HG03045 (cell line): Measurements from ENCODE around the gene ARRDC3.
"Not testable (repeated sequence)": the region's sequence is repeated elsewhere in the genome, so short reads cannot be mapped to it uniquely, and the experiment has no call there.

Experiments
- ATAC-seq: cut with Tn5 transposase; IDR thresholded peaks from one replicate; pipeline ENCODE4 v1.9.1; 2021; ENCODE audit warnings: mild to moderate bottlenecking, moderate library complexity; ENCODE audit not compliant: unreplicated experiment

The ARRDC3 gene

GRCh38 chr5:91361790-91362189, 21.3 kb downstream of the ARRDC3 start:
- ATAC-seq: no peak

DNA sequence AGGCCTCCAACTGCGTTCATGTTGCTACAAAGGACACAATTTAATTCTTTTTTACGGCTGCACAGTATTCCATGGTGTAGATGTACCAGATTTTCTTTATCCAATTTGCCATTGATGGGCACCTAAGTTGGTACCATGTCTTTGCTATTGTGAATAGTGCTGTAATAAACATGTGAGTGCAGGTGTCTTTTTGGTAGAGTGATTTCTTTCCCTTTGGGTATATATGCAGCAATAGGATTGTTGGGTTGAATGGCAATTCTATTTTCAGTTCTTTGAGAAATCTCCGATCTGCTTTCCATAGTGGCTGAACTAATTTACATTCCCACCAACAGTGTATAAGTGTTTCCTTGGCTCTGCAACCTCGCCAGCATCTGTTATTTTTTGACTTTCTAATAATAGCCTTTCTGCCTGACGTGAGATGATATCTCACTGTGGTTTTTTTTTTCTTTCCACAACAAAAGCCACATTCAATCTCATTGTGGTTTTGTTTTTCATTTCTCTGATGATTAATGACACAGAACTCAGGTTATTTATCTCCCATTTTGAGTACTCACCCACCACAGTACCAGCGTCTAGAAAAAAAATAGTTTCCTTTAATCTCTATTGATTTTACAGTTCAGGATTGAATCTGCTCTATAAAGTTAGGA, 21.9 kb downstream of the ARRDC3 start:
- ATAC-seq: peak; percentile 72

DNA sequence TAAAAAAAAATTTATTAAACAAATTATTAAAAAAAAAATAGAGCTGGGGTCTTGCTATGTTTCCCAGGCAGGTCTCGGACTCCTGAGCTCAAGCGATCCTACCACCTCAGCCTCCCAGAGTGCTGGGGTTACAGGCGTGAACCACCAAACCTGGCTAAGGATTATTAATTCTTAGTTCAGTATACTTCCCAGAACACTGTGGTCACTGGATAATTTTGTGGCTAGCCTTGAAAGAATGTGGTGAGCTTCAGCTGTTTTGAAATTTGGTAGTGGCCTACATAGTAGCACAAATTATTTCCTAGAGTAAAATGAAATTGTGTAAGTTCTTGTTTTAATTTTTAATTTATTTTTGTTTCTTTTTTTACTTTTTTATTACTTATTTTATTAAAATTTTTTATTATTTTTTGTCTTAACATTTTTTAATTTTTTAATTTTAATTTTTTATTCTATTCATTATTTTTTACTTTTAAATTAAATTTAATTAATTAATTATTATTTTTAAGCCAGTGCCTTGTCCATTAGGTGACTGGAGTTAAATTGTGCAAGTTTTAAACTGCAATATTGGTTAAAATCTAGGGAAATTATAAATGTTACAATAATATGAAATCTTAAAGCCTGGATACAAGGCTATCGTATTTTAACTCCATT, 23.0 kb downstream of the ARRDC3 start:
- no peak for ATAC-seq

GRCh38 chr5:91357806-91358205, 25.3 kb downstream of the ARRDC3 start:
- ATAC-seq: no peak

DNA sequence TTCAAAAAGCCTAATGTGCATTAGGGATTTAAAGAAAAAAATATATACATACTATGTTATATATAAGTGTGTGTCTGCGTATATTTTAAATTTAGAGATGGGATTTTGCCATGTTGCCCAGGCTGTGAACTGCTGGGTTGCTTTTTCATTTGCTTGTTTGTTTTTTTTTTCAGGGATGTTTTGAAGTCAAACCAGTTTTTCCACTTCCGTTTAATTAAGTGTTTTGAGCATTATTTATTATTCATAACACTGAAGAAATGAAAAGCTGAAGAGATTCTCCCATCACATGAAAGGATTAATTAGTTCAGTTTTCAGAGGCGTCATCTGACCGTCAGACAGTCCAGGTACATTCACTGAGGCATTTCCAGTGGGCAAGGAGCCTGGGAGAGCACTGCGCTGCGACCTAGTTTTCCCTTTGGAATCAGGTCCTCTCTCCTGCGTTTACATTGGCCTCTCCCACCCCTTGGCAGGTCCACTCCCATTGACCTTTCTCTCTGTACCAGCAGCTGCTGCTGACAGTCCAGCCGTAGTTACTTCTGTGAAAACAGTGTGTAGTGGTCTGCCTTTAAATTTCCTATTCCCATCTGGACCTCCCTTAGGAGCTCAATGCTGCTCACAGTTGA, 26.0 kb downstream of the ARRDC3 start:
- no peak for ATAC-seq

GRCh38 chr5:91354867-91355266, 28.2 kb downstream of the ARRDC3 start:
- ATAC-seq: not testable (repeated sequence)

GRCh38 chr5:91352831-91353695, 30.1 kb downstream of the ARRDC3 start:
- ATAC-seq: no peak

DNA sequence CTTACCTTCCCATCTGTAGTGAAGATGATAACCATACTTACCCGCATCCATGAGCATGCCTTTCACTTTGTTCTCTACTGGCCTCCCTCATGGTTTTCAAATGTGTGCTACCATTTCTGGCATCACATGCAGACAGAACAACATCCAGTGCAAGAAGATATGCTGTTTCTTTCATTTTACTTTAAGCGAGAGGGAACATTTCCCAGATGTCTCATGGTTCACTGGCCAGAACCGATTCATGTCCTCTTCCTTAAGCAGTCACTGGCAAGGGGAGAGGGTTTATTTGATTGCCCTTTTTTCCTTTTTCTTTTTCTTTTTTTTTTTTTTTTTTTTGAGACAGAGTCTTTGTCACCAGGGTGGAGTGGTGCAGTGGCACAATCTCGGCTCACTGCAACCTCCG, 37.7 kb downstream of the ARRDC3 start:
- ATAC-seq: no peak

DNA sequence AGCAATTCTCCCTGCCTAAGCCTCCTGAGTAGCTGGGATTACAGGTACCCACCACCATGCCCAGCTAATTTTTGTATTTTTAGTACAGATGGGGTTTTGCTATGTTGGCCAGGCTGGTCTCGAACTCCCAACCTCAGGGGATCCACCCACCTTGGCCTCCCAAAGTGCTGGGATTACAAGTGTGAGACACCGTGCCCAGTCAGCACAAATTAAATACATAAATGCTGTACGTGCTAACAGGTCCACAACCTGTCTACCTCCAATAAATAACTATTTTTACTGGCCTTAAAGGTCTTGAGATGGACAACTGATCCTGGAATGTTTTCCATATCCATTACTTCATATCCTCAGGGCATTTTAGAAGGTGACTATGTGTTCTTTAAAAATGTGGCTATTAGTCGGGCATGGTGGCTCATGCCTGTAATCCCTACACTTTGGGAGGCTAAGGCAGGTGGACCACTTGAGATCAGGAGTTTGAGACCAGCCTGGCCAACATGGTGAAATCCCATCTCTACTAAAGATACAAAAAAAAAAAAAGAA, 38.4 kb downstream of the ARRDC3 start:
- ATAC-seq: not testable (repeated sequence)

- ATAC-seq: no peak
Measured at GRCh38 chr5:91343916-91344315, 39.2 kb downstream of the ARRDC3 start.

GRCh38 chr5:91342931-91343330, 40.2 kb downstream of the ARRDC3 start:
- ATAC-seq: not testable (repeated sequence)

GRCh38 chr5:91341154-91341553, 42.0 kb downstream of the ARRDC3 start:
- no peak for ATAC-seq

DNA sequence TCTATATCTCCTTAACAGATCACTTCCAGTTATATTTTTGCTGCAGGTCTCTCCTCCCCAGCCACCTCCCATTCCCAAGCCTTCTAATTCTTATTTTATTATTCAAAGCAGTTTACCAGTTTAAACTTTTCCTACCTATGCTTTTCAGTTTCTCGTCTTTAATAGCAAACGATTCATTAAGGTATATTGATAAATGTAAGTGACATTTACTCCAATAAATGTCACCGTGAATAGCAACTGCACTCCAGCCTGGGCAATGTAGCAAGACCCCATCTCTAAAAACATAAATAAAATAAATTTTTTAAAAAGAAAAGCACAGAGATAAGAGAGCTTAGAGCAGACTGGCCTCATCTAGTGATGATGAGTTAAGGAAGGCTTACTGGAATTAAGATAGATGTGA, 42.6 kb downstream of the ARRDC3 start:
- no peak for ATAC-seq

GRCh38 chr5:91339063-91339705, 43.9 kb downstream of the ARRDC3 start:
- no peak for ATAC-seq

GRCh38 chr5:91332267-91333045, 50.7 kb downstream of the ARRDC3 start:
- peak; percentile 55 for ATAC-seq

DNA sequence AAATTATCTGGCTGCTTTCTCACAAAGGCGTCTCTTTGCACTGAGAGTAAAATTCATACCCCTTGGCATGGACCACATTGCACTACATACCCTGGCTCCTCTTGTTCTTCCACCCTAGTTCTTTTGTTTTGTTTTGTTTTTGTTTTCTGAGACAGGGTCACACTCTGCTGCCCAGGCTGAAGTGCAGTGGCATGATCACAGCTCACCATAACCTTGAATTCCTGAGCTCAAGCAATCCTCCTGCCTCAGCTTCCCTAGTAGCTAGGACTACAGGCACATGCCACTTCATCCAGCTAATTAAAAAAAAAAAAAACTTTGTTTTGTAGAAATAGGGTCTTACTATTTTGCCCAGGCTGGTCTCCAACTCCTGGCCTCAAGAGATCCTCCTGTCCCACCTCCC, 51.4 kb downstream of the ARRDC3 start:
- ATAC-seq: no peak

DNA sequence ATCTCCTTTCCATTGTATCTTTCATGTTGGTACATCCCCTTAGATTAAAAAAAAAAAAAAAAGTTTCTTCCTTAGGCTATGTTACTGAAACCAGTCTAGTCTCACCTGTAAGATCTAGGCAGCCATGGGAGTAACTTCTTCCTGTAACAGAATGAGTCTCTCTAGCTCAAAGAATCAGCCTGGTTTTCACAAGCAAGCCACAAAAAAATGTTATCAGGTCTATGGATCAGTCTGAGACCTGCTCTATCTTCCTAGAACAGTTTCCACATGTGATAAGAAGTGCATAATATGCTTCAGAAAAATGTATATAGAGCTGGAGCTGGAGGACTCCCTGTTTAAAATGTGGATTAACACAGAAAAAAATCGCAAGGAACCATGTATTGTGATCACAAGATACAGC, 53.8 kb downstream of the ARRDC3 start:
- no peak for ATAC-seq

DNA sequence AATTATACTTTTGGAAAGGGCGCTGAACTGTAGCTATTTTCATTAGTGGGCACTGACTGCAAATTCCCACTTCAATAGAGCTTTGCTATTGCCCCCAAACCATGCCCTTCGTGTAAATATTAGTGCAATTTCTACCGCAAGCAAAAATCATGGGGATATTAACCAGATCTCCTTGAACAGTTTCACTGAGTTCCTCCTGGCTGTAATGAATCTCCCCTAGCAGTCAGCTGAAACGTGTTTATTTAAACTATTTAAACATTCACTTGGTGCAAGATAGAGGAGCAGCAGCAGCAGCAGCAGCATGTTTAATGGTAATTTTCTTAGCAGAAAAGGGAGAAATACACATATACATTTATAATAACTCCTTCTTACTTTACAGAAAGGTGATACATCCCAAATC, 54.4 kb downstream of the ARRDC3 start:
- no peak for ATAC-seq

DNA sequence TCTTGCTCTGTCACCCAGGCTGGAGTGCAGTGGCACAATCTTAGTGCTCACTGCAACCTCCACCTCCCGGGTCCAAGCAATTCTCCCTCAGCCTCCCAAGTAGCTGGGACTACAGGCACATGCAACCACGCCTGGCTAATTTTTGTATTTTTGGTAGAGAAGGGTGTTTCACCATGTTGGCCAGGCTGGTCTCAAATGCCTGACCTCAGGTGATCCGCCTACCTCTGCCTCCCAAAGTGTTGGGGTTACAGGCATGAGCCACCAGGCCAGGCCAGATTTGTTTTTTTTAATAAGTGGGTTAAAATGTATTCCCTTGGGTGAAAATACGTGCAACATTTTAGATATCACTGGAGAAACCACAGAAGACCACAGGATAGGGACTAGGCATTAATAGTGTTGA, 60.1 kb downstream of the ARRDC3 start:
- ATAC-seq: not testable (repeated sequence)

- no peak for ATAC-seq
Measured at GRCh38 chr5:91319667-91320066, 63.5 kb downstream of the ARRDC3 start.
